Measurements from ENCODE around the gene SLAMF9.

The SLAMF9 gene

DNA sequence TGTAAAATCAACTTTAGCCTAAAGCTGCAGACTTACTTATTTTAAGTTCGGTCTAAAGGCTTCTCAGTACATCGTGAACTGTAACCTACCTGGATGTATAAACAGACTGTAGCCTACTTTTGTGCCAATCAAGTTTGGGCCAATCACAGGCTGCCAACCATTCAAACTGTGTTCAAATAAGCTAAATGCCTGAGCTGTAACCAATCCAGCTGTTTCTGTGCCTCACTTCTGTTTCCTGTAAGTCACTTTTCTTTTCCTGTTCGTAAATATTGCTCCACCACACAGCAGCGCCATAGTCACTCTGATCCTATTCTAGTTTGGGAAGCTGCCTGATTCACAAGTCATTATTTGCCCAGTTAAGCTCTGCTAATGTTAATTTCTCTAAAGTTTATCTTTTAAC is 37.5 kb upstream of the SLAMF9 start:
- no peak overlapping the region for H3K4me3 ChIP-seq (ENCODE audit: insufficient read length, low read depth)
- H3K9ac ChIP-seq (ENCODE audit: insufficient read length, low read depth) = no peak overlapping the region
- no peaks in the 10 kb centered on the region for H3K4me1 ChIP-seq (ENCODE audit: insufficient read depth, insufficient read length)
- no peak for DNase-seq (ENCODE audit: low read depth, low spot score)
- no peaks in the 10 kb centered on the region for H3K9me3 ChIP-seq (ENCODE audit: insufficient read depth, low read length)
- no peaks in the 10 kb centered on the region for H3K36me3 ChIP-seq (ENCODE audit: insufficient read depth, insufficient read length, low read length)
- H3K27me3 ChIP-seq (ENCODE audit: insufficient read depth, insufficient read length) = no peaks in the 10 kb centered on the region
- TF ChIP-seq YY1 (IDR thresholded peaks at IDR 0.05; ENCODE audit: insufficient read depth, insufficient read length) = no peak
- TF ChIP-seq ZNF274 (IDR thresholded peaks at IDR 0.05; ENCODE audit: low read depth, low read length) = no peak
- no peak for TF ChIP-seq SUZ12 (IDR thresholded peaks at IDR 0.05; ENCODE audit: extremely low read depth, insufficient read depth, insufficient read length)

DNA sequence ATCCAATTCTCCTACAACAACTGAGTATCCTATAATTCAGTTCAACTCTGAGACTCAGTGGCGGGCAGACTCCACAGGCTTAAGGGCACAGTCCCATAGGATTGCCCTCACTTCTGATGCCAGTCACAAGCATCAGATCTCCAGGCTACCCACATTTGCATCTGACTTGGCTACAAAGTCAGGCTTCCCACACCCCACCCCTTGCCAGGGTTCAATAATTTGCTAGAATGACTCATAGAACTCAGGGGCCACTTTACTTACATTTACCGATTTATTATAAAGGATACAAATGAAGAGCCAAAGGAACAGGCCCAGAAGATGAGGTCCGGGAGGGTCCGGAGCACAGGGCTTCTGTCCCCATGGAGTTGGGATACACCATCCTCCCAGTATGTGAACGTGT is 36.0 kb upstream of the SLAMF9 start:
- Histone ChIP-seq H3K27me3 (ENCODE audit: insufficient read depth, insufficient read length) (no peaks in the 10 kb centered on the region), H3K36me3 (ENCODE audit: insufficient read depth, insufficient read length, low read length) (no peaks in the 10 kb centered on the region), H3K4me3 (ENCODE audit: insufficient read length, low read depth) (no peak overlapping the region), H3K4me1 (ENCODE audit: insufficient read depth, insufficient read length) (no peaks in the 10 kb centered on the region), H3K9me3 (ENCODE audit: insufficient read depth, low read length) (no peaks in the 10 kb centered on the region), H3K9ac (ENCODE audit: insufficient read length, low read depth) (no peak overlapping the region)
- TF ChIP-seq ZNF274 (IDR thresholded peaks at IDR 0.05; ENCODE audit: low read depth, low read length) = no peak
- no peak for TF ChIP-seq SUZ12 (IDR thresholded peaks at IDR 0.05; ENCODE audit: extremely low read depth, insufficient read depth, insufficient read length)
- TF ChIP-seq YY1 (IDR thresholded peaks at IDR 0.05; ENCODE audit: insufficient read depth, insufficient read length) = no peak
- DNase-seq (ENCODE audit: low read depth, low spot score) = no peak

DNA sequence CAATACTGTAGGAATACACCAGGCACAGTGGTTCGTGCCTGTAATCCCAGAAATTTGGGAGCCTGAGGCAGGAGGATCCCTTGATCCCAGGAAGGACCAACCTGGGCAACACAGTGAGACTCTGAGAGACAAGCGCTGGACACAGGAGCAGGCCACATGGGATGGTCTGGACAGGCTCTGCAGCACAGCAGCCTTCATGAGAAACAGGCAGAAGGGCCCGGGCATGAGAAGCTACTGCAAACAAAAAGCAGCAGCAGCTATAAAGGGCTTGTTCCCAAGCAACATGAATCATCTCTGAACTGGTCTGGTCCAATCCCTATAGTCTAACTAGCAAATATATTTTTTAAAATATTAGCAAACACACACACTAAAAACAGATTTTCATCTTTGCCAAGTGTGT is 35.5 kb upstream of the SLAMF9 start:
- no peak overlapping the region for H3K9ac ChIP-seq (ENCODE audit: insufficient read length, low read depth)
- no peak for DNase-seq (ENCODE audit: low read depth, low spot score)
- no peak overlapping the region for H3K4me3 ChIP-seq (ENCODE audit: insufficient read length, low read depth)
- no peaks in the 10 kb centered on the region for H3K27me3 ChIP-seq (ENCODE audit: insufficient read depth, insufficient read length)
- no peaks in the 10 kb centered on the region for H3K36me3 ChIP-seq (ENCODE audit: insufficient read depth, insufficient read length, low read length)
- no peaks in the 10 kb centered on the region for H3K4me1 ChIP-seq (ENCODE audit: insufficient read depth, insufficient read length)
- H3K9me3 ChIP-seq (ENCODE audit: insufficient read depth, low read length) = no peaks in the 10 kb centered on the region
- TF ChIP-seq ZNF274 (IDR thresholded peaks at IDR 0.05; ENCODE audit: low read depth, low read length) (no peak), SUZ12 (IDR thresholded peaks at IDR 0.05; ENCODE audit: extremely low read depth, insufficient read depth, insufficient read length) (no peak), YY1 (IDR thresholded peaks at IDR 0.05; ENCODE audit: insufficient read depth, insufficient read length) (no peak)

DNA sequence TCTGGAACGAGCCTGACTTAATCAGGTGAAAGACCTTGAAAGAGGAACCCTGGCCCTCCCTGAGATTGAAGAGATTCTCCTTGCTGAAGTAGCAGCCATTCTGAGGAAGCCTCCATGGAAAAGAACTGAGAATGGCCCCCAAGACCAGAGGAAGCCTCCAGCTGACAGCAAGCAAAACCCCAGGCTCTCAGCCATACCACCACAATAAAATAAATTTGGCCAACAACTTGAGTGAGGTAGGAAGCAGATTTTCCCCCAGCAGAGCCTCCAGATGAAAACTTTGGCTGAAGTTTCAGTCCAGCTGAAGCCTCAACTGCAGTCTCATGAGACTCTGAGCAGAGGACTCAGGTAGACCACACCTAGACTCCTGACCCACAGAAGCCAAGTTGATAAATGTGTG is 34.0 kb upstream of the SLAMF9 start:
- no peaks in the 10 kb centered on the region for H3K36me3 ChIP-seq (ENCODE audit: insufficient read depth, insufficient read length, low read length)
- no peaks in the 10 kb centered on the region for H3K27me3 ChIP-seq (ENCODE audit: insufficient read depth, insufficient read length)
- no peak overlapping the region for H3K9ac ChIP-seq (ENCODE audit: insufficient read length, low read depth)
- no peak for DNase-seq (ENCODE audit: low read depth, low spot score)
- no peak overlapping the region for H3K4me3 ChIP-seq (ENCODE audit: insufficient read length, low read depth)
- TF ChIP-seq ZNF274 (IDR thresholded peaks at IDR 0.05; ENCODE audit: low read depth, low read length) (no peak), SUZ12 (IDR thresholded peaks at IDR 0.05; ENCODE audit: extremely low read depth, insufficient read depth, insufficient read length) (no peak)
- H3K4me1 ChIP-seq (ENCODE audit: insufficient read depth, insufficient read length) = no peaks in the 10 kb centered on the region
- no peaks in the 10 kb centered on the region for H3K9me3 ChIP-seq (ENCODE audit: insufficient read depth, low read length)

DNA sequence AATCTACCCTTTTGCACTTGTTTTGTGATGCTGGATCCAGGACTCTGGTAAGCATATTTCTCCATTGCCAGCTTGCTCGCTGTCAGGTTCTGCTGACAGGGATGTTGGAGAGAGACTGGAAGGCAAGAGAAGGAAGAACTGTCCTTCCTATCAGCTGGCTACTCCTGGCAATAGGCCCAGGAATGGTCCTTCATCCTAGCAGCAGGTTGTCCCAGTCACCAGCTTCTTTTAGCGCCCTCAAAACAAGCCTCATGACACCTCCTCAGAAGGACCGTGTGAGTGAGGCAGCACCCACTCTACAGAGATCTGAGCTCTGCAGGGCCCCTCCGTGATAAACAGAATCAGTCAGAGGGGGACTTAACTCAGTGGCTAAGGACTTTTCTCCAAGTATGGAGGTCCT is 33.1 kb upstream of the SLAMF9 start:
- Histone ChIP-seq H3K4me1 (ENCODE audit: insufficient read depth, insufficient read length) (no peaks in the 10 kb centered on the region), H3K9me3 (ENCODE audit: insufficient read depth, low read length) (no peaks in the 10 kb centered on the region), H3K36me3 (ENCODE audit: insufficient read depth, insufficient read length, low read length) (no peaks in the 10 kb centered on the region), H3K27me3 (ENCODE audit: insufficient read depth, insufficient read length) (no peaks in the 10 kb centered on the region), H3K9ac (ENCODE audit: insufficient read length, low read depth) (no peak overlapping the region), H3K4me3 (ENCODE audit: insufficient read length, low read depth) (no peak overlapping the region)
- no peak for TF ChIP-seq YY1 (IDR thresholded peaks at IDR 0.05; ENCODE audit: insufficient read depth, insufficient read length)
- TF ChIP-seq SUZ12 (IDR thresholded peaks at IDR 0.05; ENCODE audit: extremely low read depth, insufficient read depth, insufficient read length) = no peak
- TF ChIP-seq ZNF274 (IDR thresholded peaks at IDR 0.05; ENCODE audit: low read depth, low read length) = no peak
- no peak for DNase-seq (ENCODE audit: low read depth, low spot score)

DNA sequence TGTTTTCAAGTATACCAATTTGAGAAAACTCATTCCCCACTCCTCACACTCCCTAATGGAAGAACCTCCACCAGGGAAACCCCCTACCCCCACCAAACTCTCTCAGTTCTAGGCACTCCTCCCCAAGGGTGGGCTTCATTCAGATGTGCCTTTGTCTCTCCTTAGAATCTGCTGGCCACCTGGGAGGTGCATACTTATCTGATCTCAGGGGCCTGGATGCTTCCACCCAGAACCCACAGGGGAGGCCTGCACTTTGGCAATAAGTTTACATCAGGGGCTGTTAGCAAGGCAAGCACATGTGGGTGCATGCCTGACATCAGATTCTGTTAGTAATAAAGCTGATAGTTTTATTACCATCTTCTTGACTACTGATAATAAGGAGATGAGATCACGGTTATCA is 32.5 kb upstream of the SLAMF9 start:
- H3K9me3 ChIP-seq (ENCODE audit: insufficient read depth, low read length) = no peaks in the 10 kb centered on the region
- H3K9ac ChIP-seq (ENCODE audit: insufficient read length, low read depth) = no peak overlapping the region
- no peak for TF ChIP-seq ZNF274 (IDR thresholded peaks at IDR 0.05; ENCODE audit: low read depth, low read length)
- H3K36me3 ChIP-seq (ENCODE audit: insufficient read depth, insufficient read length, low read length) = no peaks in the 10 kb centered on the region
- DNase-seq (ENCODE audit: low read depth, low spot score) = no peak
- no peaks in the 10 kb centered on the region for H3K4me1 ChIP-seq (ENCODE audit: insufficient read depth, insufficient read length)
- H3K27me3 ChIP-seq (ENCODE audit: insufficient read depth, insufficient read length) = no peaks in the 10 kb centered on the region
- H3K4me3 ChIP-seq (ENCODE audit: insufficient read length, low read depth) = no peak overlapping the region

DNA sequence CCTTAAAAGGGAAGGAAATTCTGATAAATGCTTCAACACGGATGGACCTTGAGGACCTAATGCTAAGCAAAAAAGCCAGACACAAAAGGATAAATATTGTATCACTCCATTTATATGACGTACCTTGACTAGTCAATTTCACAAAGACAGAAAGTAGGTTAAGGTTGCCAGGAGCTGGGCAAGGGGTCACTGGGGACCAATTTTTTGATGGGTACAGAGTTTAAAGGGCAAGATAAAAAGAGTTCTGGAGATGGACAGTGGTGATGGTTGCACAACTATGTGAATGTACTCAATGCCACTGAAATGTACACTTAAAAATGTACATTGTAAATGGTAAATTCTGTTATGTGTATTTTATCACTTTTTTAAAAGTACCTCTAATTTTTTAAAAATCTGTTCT is 32.1 kb upstream of the SLAMF9 start:
- Histone ChIP-seq H3K4me3 (ENCODE audit: insufficient read length, low read depth) (no peak overlapping the region), H3K4me1 (ENCODE audit: insufficient read depth, insufficient read length) (no peaks in the 10 kb centered on the region), H3K36me3 (ENCODE audit: insufficient read depth, insufficient read length, low read length) (no peaks in the 10 kb centered on the region), H3K27me3 (ENCODE audit: insufficient read depth, insufficient read length) (no peaks in the 10 kb centered on the region), H3K9ac (ENCODE audit: insufficient read length, low read depth) (no peak overlapping the region), H3K9me3 (ENCODE audit: insufficient read depth, low read length) (no peaks in the 10 kb centered on the region)
- DNase-seq (ENCODE audit: low read depth, low spot score) = no peak
- TF ChIP-seq SUZ12 (IDR thresholded peaks at IDR 0.05; ENCODE audit: extremely low read depth, insufficient read depth, insufficient read length) (no peak), YY1 (IDR thresholded peaks at IDR 0.05; ENCODE audit: insufficient read depth, insufficient read length) (no peak), ZNF274 (IDR thresholded peaks at IDR 0.05; ENCODE audit: low read depth, low read length) (no peak)

DNA sequence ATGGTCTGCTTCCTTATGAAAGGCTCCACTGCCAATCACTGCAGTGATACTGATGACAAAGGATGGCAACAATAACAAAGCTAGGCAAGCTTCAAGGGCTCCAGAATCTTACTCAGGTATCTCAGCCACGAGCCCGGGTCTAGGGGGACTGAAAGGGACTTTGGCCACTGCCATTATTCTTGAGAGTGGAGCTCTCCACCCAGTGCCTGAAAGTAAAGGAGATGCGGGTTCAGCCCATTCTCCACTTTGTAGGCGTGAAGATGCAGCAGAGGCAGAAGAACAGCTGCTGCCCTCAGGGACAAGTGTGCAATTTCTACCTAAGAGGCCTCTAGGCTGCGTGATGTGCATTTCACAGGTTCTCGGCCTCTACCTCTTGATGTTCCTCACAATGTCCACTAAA is 31.4 kb upstream of the SLAMF9 start:
- Histone ChIP-seq H3K4me3 (ENCODE audit: insufficient read length, low read depth) (no peak overlapping the region), H3K27me3 (ENCODE audit: insufficient read depth, insufficient read length) (no peaks in the 10 kb centered on the region), H3K4me1 (ENCODE audit: insufficient read depth, insufficient read length) (no peaks in the 10 kb centered on the region), H3K36me3 (ENCODE audit: insufficient read depth, insufficient read length, low read length) (no peaks in the 10 kb centered on the region), H3K9ac (ENCODE audit: insufficient read length, low read depth) (no peak overlapping the region), H3K9me3 (ENCODE audit: insufficient read depth, low read length) (no peaks in the 10 kb centered on the region)
- TF ChIP-seq YY1 (IDR thresholded peaks at IDR 0.05; ENCODE audit: insufficient read depth, insufficient read length) (no peak), SUZ12 (IDR thresholded peaks at IDR 0.05; ENCODE audit: extremely low read depth, insufficient read depth, insufficient read length) (no peak), ZNF274 (IDR thresholded peaks at IDR 0.05; ENCODE audit: low read depth, low read length) (no peak)
- no peak for DNase-seq (ENCODE audit: low read depth, low spot score)
